Neuronal stem cell (in vitro differentiated cells): ENCODE data around the gene DTX1.

Experiments
- DNase-seq: peaks from one replicate; pipeline ENCODE4 v3.0.0-alpha.2; 2013; ENCODE audit warnings: low spot score
- H2AFZ ChIP-seq: one replicate; pipeline ENCODE4 v1.6.1; 2013; ENCODE audit warnings: mild to moderate bottlenecking, low read length, inconsistent platforms
- H2AK5ac ChIP-seq: 2 replicates; pipeline ENCODE4 v1.6.1; 2013; ENCODE audit warnings: low read depth, mild to moderate bottlenecking, inconsistent platforms, low read length, moderate library complexity, mixed read lengths
- H2BK120ac ChIP-seq: 2 replicates; pipeline ENCODE4 v1.6.1; 2013; ENCODE audit warnings: low read depth, mild to moderate bottlenecking, inconsistent platforms, low read length, moderate library complexity, mixed read lengths
- H2BK12ac ChIP-seq: one replicate; pipeline ENCODE4 v1.6.1; 2013; ENCODE audit warnings: low read length, inconsistent platforms
- H2BK15ac ChIP-seq: 2 replicates; pipeline ENCODE4 v1.6.1; 2013; ENCODE audit warnings: mild to moderate bottlenecking, low read length, inconsistent platforms, mixed read lengths
- H2BK5ac ChIP-seq: one replicate; pipeline ENCODE4 v1.6.1; 2013; ENCODE audit warnings: inconsistent platforms, mild to moderate bottlenecking, low read length, moderate library complexity
- H3K14ac ChIP-seq: one replicate; pipeline ENCODE4 v1.6.1; 2013; ENCODE audit warnings: low read length, inconsistent platforms
- H3K18ac ChIP-seq: 2 replicates; pipeline ENCODE4 v1.6.1; 2013; ENCODE audit warnings: low read length, inconsistent platforms
- H3K23ac ChIP-seq: 2 replicates; pipeline ENCODE4 v1.6.1; 2013; ENCODE audit warnings: low read depth, mild to moderate bottlenecking, mixed read lengths, low read length, inconsistent platforms; ENCODE audit not compliant: poor library complexity
- H3K27ac ChIP-seq: replicated peaks from 3 replicates; pipeline ENCODE4 v1.5.1; 2013; ENCODE audit warnings: low read length, inconsistent platforms
- H3K27me3 ChIP-seq, 3 experiments: 2 replicates each; pipeline ENCODE4 v1.6.1; 2013; ENCODE audit warnings: low read length in 3 of 3, mild to moderate bottlenecking in 2 of 3, inconsistent platforms in 1 of 3, low read depth in 1 of 3, mixed read lengths in 1 of 3, moderate library complexity in 1 of 3; ENCODE audit not compliant: control insufficient read depth in 3 of 3, insufficient read depth in 3 of 3
- H3K36me3 ChIP-seq, 2 donors: replicated peaks in 1 of 2; 2 replicates each; pipeline ENCODE4 v1.6.1; 2013; ENCODE audit warnings: low read length in 2 of 2; ENCODE audit not compliant: control insufficient read depth in 2 of 2, insufficient read depth in 2 of 2
- H3K4ac ChIP-seq: 2 replicates; pipeline ENCODE4 v1.6.1; 2013; ENCODE audit warnings: inconsistent platforms, mild to moderate bottlenecking, low read length, moderate library complexity
- H3K4me1 ChIP-seq, 2 donors: 1 replicate in 1 of 2; 2 replicates in 1 of 2; pipeline ENCODE4 v1.6.1; 2013; ENCODE audit warnings: low read length in 2 of 2, low read depth in 1 of 2; ENCODE audit not compliant: control insufficient read depth in 2 of 2, insufficient read depth in 1 of 2
- H3K4me2 ChIP-seq: one replicate; pipeline ENCODE4 v1.6.1; 2013; ENCODE audit warnings: mild to moderate bottlenecking, low read length, inconsistent platforms; ENCODE audit not compliant: insufficient read depth, poor library complexity, severe bottlenecking
- H3K4me3 ChIP-seq, 2 donors: 2 replicates each; pipeline ENCODE4 v1.5.1; 2013; ENCODE audit warnings: low read length in 2 of 2, mild to moderate bottlenecking in 2 of 2, inconsistent platforms in 1 of 2, moderate library complexity in 1 of 2
- H3K79me1 ChIP-seq: one replicate; pipeline ENCODE4 v1.6.1; 2013; ENCODE audit warnings: low read depth, mild to moderate bottlenecking, inconsistent platforms, low read length, moderate library complexity
- H3K9ac ChIP-seq: one replicate; pipeline ENCODE4 v1.6.1; 2013; ENCODE audit warnings: mild to moderate bottlenecking, low read depth, low read length, inconsistent platforms; ENCODE audit not compliant: poor library complexity
- H3K9me3 ChIP-seq, 2 donors: replicated peaks in 1 of 2; 2 replicates each; pipeline versions ENCODE3 to v1.6.1; 2013; ENCODE audit warnings: low read length in 2 of 2, mild to moderate bottlenecking in 2 of 2, inconsistent platforms in 1 of 2, low read depth in 1 of 2, mixed read lengths in 1 of 2, moderate library complexity in 1 of 2; ENCODE audit not compliant: control insufficient read depth in 2 of 2, insufficient read depth in 1 of 2
- H4K8ac ChIP-seq: one replicate; pipeline ENCODE4 v1.6.1; 2013; ENCODE audit warnings: low read depth, mild to moderate bottlenecking, inconsistent platforms, low read length, moderate library complexity
- H4K91ac ChIP-seq: one replicate; pipeline ENCODE4 v1.6.1; 2013; ENCODE audit warnings: low read length, low read depth, mild to moderate bottlenecking, inconsistent platforms; ENCODE audit not compliant: poor library complexity
- WGBS, 2 donors: extraction: QIAGEN DNeasy Blood & Tissue Kit; methylation state at CpG; one replicate each; pipeline ENCODE4 v1.1.7; 2013; ENCODE audit warnings: missing lambda C conversion rate in 2 of 2, mixed read lengths in 1 of 2; ENCODE audit not compliant: insufficient read length in 2 of 2, insufficient replicate concordance in 1 of 2; ENCODE audit errors: extremely low coverage in 2 of 2; 5-methylcytosine and 5-hydroxymethylcytosine counted together

DTX1 gene

GRCh38 chr12:113146999-113147398 is 90.5 kb downstream of the DTX1 start:
- Histone ChIP-seq H3K18ac (no peak overlapping the region), H4K8ac (no peak overlapping the region), H2BK15ac (no peak overlapping the region), H2BK12ac (no peak overlapping the region), H3K79me1 (no peaks in the 10 kb centered on the region), H3K9ac (no peak overlapping the region), H3K23ac (no peak overlapping the region), H3K4me3 (no peak overlapping the region), H3K4ac (no peak overlapping the region), H4K91ac (no peak overlapping the region), H3K4me2 (no peak overlapping the region), H2AFZ (no peak overlapping the region), H3K14ac (no peak overlapping the region), H3K4me1 (peaks cover 15 to 17% of the 10 kb centered on the region in 2 donors), H3K36me3 (no peaks in the 10 kb centered on the region), H2AK5ac (no peak overlapping the region), H3K27ac (no peak overlapping the region), H2BK5ac (no peak overlapping the region), H3K9me3 (no peaks in the 10 kb centered on the region), H3K27me3 (peaks cover 0 to 20% (median under 1%) of the 10 kb centered on the region in 3 experiments), H2BK120ac (no peak overlapping the region)
- WGBS, 2 donors: no CpG with 5 or more reads among the region's 2 CpGs
- no peak for DNase-seq
